Measurements from ENCODE around the gene AP1M2.
"Not testable (repeated sequence)": the region's sequence is repeated elsewhere in the genome, so short reads cannot be mapped to it uniquely, and the experiment has no call there.

The AP1M2 gene

GRCh38 chr19:10543420-10544241, 43.5 kb downstream of the AP1M2 start, which contains the start of gene ATG4D:
Gene ATG4D (plus strand): TSS chr19:10543904. CDS start chr19:10544091, 187 bp downstream.
- H3K36me3 Mint-ChIP-seq, result peaks cover 39% of the 10 kb centered on the region
- peak within 1 kb of the TSS; percentile 83 for H3K4me3 Mint-ChIP-seq
- DNase-seq (ENCODE audit: low spot score in 2 of 2) (peak; percentile 82 to 87), ATAC-seq (peak; percentile 88)
- peaks cover 20% of the 10 kb centered on the region for H3K4me1 Mint-ChIP-seq
- no peaks in the 10 kb centered on the region for H3K9me3 Mint-ChIP-seq
- H3K27ac Mint-ChIP-seq, result peak within 1 kb of the TSS; percentile 89

DNA sequence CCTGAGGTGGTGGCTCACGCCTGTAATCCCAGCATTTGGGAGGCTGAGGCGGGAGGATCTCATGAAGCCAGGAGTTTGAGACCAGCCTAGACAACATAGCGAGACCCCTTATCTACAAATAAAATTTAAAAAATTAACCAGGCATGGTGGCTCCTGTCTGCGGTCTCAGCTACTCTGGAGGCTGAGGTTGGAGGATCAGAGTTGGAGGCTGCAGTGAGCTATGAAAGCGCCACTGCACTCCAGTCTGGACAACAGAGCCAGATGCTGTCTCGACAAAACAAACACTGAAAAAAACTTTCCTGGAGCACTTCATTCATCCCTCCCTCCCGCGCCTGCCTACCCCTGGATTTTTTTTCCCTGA, 44.1 kb downstream of the AP1M2 start:
- peak overlapping the region; percentile 76 for H3K27ac Mint-ChIP-seq
- H3K4me1 Mint-ChIP-seq, result peaks cover 20% of the 10 kb centered on the region
- DNase-seq (ENCODE audit: low spot score in 2 of 2) (no peak), ATAC-seq (no peak)
- peak overlapping the region; percentile 83 for H3K4me3 Mint-ChIP-seq
- H3K9me3 Mint-ChIP-seq, result no peaks in the 10 kb centered on the region
- peaks cover 33% of the 10 kb centered on the region for H3K36me3 Mint-ChIP-seq

DNA sequence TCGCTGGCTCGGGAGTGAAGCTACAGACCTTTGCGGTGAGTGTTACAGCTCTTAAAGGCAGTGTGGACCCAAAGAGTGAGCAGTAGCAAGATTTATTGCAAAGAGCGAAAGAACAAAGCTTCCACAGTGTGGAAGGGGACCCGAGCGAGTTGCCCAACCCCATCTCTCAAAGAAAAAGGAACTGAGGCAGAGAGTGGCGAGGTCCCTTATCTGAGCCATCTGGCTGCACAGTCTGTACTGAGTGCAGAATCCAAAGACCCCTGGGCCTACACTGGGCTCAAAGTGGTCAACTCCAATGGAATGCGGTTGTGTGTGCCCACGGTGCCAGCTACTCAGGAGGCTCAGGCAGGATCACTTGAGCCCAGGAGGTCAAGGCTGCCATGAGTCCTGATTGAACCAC, 48.1 kb downstream of the AP1M2 start:
- H3K27ac Mint-ChIP-seq; H3K4me1 Mint-ChIP-seq; H3K36me3 Mint-ChIP-seq; H3K9me3 Mint-ChIP-seq; H3K4me3 Mint-ChIP-seq; DNase-seq (ENCODE audit: low spot score in 2 of 2); ATAC-seq: not testable (repeated sequence)

DNA sequence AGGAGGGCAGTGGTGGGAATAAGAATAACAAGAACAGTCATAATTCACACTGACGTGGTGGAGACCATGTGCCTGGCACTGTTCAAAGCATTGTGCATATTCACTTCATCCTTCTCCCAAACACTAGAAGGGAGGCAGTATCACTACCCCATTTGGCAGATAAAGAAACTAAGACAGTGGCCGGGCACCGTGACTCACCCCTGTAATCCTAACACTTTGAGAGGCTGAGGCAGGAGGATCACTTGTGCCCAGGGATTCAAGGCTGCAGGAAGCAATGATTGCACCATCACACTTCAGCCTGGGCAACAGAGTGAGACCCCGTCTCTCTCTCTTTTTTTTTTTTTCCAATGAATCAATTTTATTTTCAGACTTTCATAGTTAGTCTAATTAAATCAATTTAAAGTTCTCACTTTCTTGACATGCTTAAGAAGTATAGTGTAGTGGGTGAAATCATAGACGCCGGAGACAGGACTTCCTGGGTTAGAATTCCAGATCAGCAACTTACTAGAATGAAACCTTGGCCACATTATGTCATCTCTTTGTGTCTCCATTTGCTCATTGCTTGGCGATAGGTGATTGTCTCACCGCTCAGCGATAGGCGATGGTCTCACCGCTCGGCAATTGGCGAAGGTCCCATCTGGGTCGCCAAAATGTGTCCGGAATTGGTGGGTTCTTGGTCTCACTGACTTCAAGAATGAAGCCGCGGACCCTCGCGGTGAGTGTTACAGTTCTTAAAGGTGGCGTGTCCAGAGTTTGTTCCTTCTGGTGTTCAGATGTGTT, 48.7 kb downstream of the AP1M2 start:
- H3K36me3 Mint-ChIP-seq, result peaks cover 8% of the 10 kb centered on the region
- no peak overlapping the region for H3K4me3 Mint-ChIP-seq
- no peak overlapping the region for H3K27ac Mint-ChIP-seq
- peak; percentile 40 for ATAC-seq
- H3K4me1 Mint-ChIP-seq, result peaks cover 7% of the 10 kb centered on the region
- DNase-seq (ENCODE audit: low spot score in 2 of 2), result no peak
- no peaks in the 10 kb centered on the region for H3K9me3 Mint-ChIP-seq

- H3K9me3 Mint-ChIP-seq, result no peaks in the 10 kb centered on the region
- H3K27ac Mint-ChIP-seq, result no peak overlapping the region
- peaks cover 4% of the 10 kb centered on the region for H3K4me1 Mint-ChIP-seq
- H3K4me3 Mint-ChIP-seq, result no peak overlapping the region
- peaks cover 8% of the 10 kb centered on the region for H3K36me3 Mint-ChIP-seq
- DNase-seq (ENCODE audit: low spot score in 2 of 2), result no peak
- ATAC-seq, result no peak
Observed at GRCh38 chr19:10537668-10538067, 49.4 kb downstream of the AP1M2 start.

DNA sequence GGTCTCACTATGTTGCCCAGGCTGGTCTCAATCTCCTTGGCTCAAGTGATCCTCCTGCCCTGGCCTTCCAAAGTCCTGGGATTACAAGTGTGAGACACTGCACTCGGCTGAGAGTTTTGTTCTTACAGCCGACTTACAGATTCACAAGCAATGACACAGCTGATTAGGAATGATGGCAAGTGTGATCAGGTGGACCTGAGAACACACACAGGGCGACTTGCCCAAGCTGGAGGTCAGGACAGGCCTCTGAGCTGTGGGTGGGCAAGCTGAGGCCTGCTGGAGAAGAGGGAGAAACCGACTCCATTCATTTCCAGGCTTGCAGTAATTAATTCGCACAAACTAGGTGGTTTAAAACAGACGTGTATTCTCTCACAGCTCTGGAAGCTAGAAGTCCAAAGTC, 51.5 kb downstream of the AP1M2 start:
- no peak for ATAC-seq
- no peak for DNase-seq (ENCODE audit: low spot score in 2 of 2)
- Mint-ChIP-seq H3K36me3 (peaks cover 8% of the 10 kb centered on the region), H3K4me3 (no peak overlapping the region), H3K4me1 (no peaks in the 10 kb centered on the region), H3K27ac (no peak overlapping the region), H3K9me3 (no peaks in the 10 kb centered on the region)

- no peaks in the 10 kb centered on the region for H3K4me1 Mint-ChIP-seq
- ATAC-seq, result no peak
Observed at GRCh38 chr19:10533646-10534386, 53.3 kb downstream of the AP1M2 start.

DNA sequence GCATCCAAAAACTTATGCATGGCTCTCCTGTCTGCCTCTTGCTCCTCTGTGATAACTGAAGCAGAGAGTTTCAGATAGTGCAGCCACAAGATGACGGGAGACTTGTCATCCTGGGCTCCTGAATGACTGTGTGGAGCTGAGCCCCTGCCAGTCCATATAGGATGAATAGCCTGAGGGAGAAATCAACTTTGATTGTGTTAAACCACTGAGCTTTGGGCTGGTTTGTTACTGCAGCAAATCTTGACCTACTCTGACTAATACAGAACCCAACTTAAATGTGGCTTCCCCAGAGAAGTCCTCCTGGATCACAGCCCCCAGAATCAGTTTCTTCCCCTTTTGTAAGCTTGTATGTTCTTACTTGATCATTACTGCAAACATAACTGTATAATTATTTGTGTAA, 54.7 kb downstream of the AP1M2 start:
- H3K4me3 Mint-ChIP-seq, result no peak overlapping the region
- DNase-seq (ENCODE audit: low spot score in 2 of 2) (no peak), ATAC-seq (peak; percentile 37)
- H3K36me3 Mint-ChIP-seq, result no peaks in the 10 kb centered on the region
- no peaks in the 10 kb centered on the region for H3K4me1 Mint-ChIP-seq
- no peak overlapping the region for H3K27ac Mint-ChIP-seq
- H3K9me3 Mint-ChIP-seq, result no peaks in the 10 kb centered on the region

More at GRCh38 chr19:10533646-10534386, 53.3 kb downstream of the AP1M2 start:
- Mint-ChIP-seq H3K36me3 (no peaks in the 10 kb centered on the region), H3K27ac (no peak overlapping the region), H3K9me3 (no peaks in the 10 kb centered on the region), H3K4me3 (no peak overlapping the region)
- no peak for DNase-seq (ENCODE audit: low spot score in 2 of 2)

GRCh38 chr19:10526887-10527286, 60.2 kb downstream of the AP1M2 start:
- not testable (repeated sequence) for H3K4me3 Mint-ChIP-seq; H3K36me3 Mint-ChIP-seq; ATAC-seq; DNase-seq (ENCODE audit: low spot score in 2 of 2); H3K9me3 Mint-ChIP-seq; H3K27ac Mint-ChIP-seq; H3K4me1 Mint-ChIP-seq

DNA sequence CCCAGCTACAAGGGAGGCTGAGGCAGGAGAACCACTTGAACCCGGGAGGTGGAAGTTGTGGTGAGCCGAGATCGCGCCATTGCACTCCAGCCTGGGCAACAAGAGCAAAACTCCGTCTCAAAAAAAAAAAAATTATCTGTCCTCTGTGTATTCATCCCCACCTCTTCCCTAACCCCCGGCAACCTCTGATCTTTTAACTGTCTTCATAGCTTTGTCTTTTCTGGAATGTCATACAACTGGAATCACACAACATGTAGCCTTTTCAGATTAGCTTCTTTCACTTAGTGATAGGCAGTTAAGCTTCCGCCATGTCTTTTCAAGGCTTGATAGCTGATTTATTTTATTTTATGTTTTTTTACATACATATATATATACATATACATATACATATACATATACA, 61.5 kb downstream of the AP1M2 start:
- H3K4me3 Mint-ChIP-seq, result no peak overlapping the region
- H3K4me1 Mint-ChIP-seq, result no peaks in the 10 kb centered on the region
- no peak overlapping the region for H3K27ac Mint-ChIP-seq
- no peak for ATAC-seq
- no peak for DNase-seq (ENCODE audit: low spot score in 2 of 2)
- H3K9me3 Mint-ChIP-seq, result no peaks in the 10 kb centered on the region
- H3K36me3 Mint-ChIP-seq, result no peaks in the 10 kb centered on the region

- H3K4me1 Mint-ChIP-seq, result peaks cover 20% of the 10 kb centered on the region
- H3K4me3 Mint-ChIP-seq, result no peak overlapping the region
- DNase-seq (ENCODE audit: low spot score in 2 of 2) (no peak), ATAC-seq (peak; percentile 19)
- no peaks in the 10 kb centered on the region for H3K9me3 Mint-ChIP-seq
- H3K27ac Mint-ChIP-seq, result no peak overlapping the region
- H3K36me3 Mint-ChIP-seq, result peaks cover 6% of the 10 kb centered on the region
Observed at GRCh38 chr19:10523135-10523636, 63.9 kb downstream of the AP1M2 start.
